NCI-H128 (cell line): ENCODE measurements around the gene TPX2.

ENCODE experiments used
- DNase-seq: peaks from one replicate; lab custom pipeline; 2025; ENCODE audit not compliant: unreplicated experiment; lab: John Stamatoyannopoulos, UW

TPX2 gene

DNA sequence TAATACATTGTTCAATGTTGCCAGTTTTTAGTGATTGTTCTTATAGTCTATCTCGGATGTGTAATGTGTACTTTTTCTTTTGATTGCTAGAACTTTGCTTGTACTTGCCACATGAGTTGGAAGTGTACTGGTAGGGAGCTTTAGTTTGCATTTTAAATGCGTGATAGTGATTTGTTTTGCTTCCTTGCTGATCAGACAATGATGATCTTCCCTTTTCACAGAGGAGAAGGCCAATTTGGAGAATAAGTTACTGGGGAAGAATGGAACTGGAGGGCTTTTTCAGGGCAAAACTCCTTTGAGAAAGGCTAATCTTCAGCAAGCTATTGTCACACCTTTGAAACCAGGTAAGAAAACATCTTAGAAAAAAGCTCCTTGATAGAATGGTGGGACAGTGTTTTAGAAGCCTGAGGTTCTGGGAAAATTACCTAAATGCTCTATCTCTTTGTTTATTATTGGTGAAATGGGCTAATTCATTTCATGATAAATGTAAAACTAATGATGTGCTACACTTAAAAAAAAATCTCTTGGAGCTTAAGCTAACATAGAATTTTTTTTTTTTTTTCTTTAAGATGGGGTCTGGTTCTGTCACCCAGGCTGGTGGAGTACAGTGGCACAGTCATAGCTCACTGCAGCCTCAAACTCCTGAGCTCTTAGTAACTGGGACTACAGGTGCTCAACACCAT is 20.9 kb downstream of the TPX2 start:
- DNase-seq: no peak

DNA sequence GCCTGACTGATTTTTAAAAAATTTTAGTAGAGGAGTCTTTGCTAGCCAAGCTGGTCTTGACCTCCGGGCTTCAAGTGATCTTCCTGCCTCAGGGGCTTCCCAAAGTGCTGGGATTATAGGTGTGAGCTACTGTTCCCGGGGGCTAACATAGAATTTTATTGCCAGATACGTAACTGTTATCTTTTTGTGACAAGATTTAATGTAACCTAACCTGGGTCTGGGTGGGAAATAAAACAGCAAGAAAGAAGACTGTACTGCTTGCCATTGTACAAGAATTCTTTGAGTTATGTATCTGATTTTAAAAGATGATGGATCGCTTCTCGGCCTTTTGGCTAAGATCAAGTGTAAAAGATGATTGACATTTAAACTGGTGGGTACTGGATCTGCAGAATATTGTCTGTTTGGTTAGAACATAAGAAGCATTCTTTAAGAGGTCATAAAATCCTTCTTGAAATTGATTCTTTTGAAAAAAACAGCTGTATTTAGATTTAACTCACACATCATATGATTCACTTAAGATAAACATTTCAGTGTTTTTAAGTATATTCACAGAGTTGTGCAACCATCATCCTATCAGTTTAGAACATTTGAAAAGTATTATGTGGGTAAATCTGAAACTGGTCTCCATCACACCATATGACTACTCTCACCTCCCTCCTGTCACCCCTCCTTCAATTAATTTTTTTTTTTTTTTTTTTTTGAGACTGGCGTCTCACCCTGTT is 21.6 kb downstream of the TPX2 start:
- no peak for DNase-seq

DNA sequence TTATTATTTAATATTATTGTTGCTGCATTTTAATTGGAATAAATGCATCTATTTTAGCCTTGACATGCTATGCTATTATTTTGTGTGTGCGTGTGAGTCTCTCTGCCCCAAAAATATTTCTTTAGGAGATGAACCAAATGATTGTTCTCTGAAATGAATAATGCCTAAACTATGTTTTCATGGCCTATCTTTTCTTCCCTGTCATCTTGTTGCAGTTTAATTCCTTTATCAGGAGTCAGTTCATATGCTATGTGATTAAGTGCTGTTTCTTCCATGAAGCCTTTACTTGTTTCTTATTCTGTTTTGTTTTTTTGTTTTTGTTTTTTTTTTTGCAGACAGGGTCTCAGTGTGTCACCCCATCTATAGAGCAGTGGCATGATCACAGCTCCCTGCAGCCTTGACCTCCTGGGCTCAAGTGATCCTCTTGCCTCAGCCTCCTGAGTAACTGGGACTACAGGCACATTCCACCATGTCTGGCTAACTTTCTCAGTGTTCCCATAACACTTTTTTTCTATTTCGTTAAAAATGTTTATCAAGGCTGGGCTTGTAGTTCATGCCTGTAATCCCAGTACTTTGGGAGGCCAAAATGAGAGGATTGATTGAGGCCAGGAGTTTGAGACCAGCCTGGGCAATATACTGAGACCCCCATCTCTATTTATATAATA is 25.7 kb downstream of the TPX2 start:
- DNase-seq: no peak

DNA sequence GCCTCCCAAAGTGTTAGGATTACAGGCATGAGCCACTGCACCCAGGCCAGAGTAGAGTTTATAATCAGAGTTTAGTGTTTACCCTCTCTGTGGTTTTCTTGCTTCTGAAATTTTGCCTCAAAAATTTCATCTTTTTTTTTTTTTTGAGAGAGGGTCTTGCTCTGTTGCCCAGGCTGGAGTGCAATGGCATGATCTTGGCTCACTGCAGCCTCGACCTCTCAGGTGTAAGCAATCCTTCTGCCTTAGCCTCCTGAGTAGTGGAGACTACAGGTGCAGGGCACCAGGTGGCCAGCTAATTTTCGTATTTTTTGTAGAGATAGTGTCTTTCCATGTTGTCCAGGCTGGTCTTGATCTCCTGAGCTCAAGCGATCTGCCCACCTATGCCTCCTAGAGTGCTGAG is 28.7 kb downstream of the TPX2 start:
- no peak for DNase-seq

DNA sequence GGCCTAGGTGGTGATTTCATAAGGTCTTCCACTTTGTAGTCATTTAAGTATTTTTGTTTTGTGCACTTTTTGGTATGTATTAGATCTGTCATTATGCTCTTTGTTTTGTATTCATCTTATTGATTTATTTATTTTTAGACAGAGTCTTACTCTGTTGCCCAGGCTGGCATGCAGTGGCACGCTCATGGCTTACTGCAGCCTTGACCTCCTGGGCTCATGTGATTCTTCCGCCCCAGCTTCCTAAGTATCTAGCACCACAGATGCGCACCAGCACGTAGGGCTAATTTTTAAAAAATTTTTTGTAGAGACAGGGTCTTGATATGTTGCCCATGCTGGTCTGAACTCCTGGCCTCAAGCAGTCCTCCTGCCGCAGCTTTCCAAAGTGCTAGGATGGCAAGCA is 30.6 kb downstream of the TPX2 start:
- DNase-seq: no peak

DNA sequence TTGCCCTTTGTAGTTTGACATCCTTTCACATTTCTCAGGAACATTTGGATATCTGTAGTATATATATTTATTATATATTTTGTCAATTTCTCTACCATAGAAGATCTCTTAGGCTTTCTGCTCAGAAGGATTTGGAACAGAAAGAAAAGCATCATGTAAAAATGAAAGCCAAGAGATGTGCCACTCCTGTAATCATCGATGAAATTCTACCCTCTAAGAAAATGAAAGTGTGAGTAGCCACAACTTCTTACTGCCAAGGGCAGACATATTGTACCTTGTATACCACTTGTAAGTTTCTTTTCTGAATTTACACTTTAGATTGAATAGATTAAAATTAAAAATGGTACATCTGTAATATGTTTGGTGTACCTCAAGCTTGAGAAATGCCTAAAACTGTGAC is 31.2 kb downstream of the TPX2 start:
- no peak for DNase-seq

DNA sequence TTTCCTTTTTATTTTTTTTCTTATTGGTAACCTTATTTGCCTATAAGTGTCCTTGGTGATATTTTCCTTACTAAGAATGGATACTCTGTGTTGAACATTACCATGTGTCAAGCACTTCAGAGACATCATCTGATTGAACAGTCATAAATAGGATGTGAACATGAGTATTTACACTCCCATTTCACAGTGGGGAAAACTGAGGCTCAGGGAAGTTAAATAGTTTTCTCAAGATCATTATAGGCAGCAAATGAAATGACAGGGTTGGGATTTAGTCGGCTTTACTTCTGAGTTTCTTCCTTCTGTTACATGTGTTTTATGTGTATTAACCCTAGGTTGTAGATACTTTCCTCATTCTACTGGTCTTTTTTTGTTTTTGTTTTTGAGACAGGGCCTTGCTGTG is 35.3 kb downstream of the TPX2 start:
- DNase-seq: no peak

DNA sequence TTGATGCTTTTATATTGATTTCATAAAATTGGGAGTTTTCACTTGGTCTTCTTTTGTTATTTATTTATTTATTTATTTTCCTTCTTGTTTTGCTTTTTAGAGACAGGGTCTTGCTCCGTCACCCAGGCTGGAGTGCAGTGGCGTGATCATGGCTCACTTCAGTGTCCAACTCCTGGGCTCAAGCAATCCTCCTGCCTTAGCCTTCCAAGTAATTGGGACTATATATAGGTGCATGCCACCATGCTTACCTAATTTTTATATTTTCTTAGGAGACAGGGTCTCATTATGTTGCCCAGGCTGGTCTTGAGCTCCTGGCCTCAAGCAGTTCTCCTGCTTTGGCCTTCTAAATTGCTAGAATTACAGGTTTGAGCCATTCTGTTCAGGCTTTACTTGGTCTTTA is 41.7 kb downstream of the TPX2 start:
- DNase-seq: no peak

DNA sequence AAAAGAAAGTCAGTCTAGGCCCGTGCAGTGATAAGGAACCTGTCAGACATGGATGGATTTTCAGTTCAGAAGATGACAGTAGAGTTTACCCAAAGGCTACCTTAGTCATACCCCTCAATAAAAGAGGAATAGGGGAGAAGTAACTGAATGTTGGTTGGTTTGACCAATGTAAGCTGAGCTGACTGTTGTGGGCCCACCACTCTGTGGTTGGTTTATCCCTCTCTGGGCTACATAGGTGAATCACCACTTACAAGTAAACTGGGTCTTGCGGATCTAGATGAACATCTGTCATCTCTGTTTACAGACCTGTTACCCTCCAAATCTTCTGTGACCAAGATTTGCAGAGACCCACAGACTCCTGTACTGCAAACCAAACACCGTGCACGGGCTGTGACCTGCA is 42.9 kb downstream of the TPX2 start:
- no peak for DNase-seq

DNA sequence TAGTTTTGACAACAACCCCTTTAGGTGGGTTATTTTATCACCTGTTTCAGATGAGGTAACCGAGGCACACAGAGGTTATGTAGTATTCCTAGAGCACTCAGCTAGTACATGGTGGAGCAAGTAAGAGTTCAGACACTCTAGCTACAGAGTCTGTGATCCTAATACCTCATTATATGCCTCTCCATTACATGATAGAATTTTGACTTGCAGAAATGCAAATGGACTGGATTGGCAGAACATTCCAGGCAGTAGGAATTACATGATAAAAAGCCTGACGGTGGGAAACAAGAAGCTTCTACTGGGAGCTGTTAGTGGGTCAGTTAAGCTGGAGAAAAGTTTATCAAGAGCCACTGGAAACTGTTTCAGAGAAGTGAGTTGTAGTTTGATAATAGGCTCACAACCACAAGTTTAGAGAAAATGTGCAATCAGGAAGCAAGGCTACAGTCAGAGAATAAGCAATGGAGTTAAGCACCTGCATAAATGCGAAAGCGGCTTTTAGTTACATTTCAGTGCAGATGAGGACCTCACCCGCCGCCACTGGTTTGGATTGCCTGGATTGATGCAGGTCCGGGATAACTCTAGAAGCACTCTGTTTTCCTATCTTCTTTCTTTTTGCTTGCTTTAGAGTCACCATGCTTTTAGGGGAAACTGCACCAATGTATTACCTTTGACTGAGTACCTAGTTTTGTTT is 45.4 kb downstream of the TPX2 start:
- no peak for DNase-seq

DNA sequence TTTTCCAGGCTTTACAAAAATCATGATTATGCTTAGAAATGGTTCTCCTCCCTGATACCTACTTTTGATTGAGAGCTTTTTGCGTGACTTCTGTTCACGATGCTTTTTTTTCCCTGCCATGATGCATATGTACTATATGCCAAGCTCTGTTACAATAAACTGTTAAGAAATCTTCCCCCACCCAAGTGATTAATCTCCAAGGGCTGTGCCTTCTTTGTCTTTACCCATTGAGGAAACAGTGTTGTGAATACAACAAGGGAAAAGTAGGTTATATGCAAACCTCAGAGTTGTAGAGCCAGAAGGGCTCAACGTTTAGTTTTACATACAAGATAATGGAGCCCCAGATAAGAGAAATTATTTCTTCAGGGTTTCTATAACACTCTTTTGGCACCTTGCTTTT is 46.0 kb downstream of the TPX2 start:
- no peak for DNase-seq

DNA sequence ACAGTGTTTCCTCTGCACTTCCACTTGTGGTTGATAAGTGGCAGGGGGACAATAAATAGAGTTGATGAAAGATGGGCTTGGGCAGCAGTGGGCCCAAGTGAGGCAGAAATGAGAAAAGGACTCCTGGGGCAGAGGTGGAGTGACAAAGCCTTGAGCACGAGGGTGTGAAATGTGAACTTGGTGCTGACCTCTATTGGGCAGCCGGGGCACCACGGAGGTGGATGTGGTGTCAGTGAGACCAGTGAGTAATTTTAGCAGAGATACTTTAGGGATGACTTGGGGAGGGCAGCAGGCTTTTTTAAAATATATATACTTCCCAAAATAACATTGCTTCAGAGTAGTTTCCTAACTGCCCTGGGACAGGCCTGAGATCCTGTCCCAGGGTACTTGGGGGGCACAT is 49.5 kb downstream of the TPX2 start:
- DNase-seq: no peak

DNA sequence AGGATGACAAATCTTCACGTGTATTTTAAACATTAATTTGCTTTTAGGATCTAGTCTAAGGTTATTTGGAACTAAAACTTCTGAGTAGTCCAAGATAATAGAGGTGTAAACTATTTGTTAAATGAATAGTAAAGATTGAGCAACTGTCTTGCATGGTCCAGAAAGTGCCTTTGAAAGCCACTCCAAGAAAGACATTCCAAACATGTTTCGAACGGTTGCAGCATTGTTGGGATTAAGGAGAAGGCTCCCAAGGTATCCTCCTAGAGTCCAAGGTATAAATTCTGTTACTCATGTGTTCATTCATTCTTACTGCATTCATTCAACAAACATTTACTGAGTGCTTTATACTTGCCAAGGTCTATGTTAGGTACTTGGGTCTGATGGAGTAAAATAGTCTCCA is 51.3 kb downstream of the TPX2 start:
- DNase-seq: no peak

DNA sequence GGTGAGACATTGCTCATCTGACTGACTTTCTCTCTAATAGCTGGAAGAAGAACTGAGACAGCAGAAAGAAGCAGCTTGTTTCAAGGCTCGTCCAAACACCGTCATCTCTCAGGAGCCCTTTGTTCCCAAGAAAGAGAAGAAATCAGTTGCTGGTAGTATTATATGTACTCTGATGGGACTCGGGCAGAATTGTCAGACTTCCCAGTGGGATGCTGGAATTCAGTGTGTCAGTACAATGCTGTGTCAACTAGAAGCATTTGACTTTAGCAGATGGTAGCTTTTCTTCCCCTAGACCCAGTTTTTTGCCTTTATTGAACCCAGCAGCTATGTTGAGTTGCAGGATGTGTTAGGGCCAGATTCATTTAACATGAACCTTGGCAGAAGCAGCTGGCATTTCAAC is 58.3 kb downstream of the TPX2 start:
- DNase-seq: no peak

DNA sequence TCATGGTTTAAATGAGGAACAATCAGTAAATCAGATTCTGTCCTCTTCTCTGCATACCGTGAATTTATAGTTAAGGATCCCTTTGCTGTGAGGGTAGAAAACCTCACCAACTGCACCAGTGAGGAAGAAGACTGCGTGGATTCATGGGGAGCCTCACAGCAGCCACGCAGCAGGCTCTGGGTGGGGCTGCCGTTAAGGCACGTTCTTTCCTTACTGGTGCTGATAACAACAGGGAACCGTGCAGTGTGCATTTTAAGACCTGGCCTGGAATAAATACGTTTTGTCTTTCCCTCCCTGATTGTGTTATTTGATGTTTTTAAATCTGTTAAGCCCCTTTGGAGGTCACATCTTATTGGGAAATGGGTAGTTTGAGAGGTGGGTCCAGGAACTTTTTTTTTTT is 62.4 kb downstream of the TPX2 start:
- no peak for DNase-seq

DNA sequence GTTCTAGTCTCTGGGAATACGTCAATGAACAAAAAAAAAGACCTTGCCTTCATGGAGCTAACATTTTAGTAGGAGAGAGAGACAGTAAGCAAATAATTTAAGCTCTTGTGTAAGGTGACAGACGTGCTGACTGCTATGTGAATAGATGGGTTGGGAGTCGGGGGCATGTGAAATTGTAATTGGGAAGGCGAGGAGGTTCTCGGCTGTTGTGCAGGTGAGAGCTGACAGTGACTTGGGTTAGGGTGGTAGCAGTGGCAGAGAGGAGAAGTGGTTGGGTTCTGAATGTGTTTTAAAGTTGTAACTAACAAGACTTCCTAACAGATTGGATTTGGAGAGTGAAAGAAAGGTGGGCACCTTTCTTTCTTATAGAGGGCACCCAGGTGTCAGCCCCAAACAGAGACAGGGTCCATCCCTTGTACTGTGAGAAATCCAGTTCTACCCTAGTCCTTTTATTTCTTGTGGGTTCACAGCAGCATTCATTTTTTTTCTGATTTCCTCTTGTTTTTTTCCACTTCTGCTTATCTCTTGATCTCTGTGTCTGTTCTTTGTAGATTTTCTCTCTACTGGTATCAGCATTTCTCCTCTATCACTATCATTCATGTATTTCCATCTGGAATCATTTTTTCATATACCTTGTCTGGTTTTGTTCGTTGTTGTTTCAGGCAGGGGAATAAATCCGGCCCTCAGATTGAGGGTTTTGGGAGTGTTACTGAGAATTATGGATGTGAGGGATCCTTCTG is 64.6 kb downstream of the TPX2 start:
- no peak for DNase-seq

DNA sequence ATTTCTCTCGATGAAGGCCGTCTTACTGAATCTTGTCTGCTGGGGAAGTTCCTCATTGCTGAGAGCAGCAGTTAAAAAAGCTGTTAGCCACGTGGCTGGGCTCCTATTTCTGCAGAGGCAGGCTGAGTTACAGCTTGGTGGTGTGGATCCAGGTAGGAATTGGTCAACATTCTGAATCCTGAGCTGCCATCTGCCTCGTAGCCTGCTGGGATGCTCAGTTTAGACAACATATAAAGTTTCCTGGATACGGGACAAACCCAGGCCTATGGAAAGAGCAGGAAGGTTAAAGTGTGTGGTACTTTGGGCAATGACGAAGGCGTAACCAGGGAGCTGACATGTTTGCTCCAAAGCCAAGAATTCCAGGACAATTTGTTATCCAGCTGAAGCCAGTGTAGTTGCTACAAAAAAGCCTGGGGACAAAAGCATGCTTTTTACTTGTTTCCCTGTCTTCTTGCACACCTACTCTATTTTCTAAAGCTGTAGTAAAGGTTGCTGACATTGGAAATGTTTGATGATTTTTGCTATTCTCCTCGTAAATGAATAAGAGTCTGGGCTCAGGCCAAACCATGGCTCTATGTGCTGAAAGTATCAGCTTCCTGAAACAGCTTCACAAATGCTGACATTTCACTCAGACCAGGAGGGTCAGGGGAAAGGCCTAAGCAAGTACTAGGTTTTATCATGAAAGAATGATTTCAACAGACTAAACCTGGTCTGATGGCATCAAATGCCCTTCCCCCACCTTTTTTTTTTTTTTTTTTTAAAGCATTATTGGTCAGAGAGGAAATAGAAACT is 67.7 kb downstream of the TPX2 start:
- DNase-seq: no peak

DNA sequence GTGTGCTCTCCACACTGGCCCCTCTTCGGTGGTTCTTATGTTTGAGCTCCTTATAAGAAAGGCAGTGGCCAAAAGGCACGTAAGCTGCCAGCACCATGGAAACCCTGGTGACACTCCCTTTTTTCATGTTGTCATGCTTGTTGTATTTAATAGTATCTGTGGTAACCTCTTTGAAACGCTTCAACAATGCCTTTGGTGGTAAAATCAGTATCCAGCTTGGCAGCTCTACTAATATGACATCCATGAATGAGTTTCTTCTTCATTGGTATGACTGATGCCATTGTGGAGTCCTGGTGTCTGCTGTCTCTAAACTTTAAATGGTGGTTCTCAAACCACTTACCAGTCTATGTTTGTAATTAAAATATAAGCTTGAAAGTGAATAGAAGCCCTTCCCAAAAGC is 69.4 kb downstream of the TPX2 start:
- DNase-seq: no peak

DNA sequence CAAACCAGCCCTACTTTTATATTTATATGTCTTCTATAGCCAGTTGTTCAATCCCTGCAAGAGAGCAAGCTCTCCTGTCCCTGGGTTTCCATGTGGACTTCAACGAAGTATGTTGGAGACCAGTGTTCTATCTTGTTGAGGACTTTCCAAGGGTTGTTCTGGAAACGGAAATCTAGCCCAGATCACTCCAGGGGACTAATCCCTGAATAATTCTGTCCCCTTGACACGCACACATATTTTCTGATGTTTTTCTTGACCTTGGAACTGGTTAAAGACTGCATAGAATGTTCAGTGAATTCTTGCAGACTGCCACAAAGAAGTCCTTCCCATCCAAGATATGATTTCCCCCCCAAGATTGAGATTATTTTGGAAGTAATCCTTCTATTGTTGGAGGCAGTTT is 70.6 kb downstream of the TPX2 start:
- DNase-seq: no peak

DNA sequence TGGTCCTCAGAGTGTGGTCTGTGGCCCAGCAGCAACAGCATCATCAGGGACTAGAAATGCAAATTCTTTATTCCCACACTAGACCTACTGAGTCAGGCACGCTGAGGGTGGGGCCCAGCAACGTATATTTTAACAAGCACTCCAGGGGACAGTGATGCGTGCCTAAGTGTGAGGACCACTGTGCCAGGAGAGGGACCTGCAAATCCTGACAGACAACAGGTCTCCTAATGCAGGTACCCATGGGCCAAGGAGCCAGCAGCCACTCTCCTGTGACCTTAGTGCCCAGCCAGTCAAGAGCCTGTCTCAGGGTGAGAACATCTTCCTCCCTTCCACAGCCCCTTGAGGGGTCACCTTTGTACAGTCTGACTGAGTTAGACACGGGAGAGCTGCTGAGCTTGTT is 72.1 kb downstream of the TPX2 start:
- DNase-seq: no peak
